Measurements from ENCODE around the gene RAB11FIP3. TPM values are rescaled to one million over a fixed set of nuclear protein-coding genes. Genes with fewer than 3 reads are reported as not detected.

Gene RAB11FIP3
- total and polyA plus RNA-seq, 2 of the 13 experiments (the other 11 are each of a cell fraction or from before 2014, with no cell fraction given): 34.3 to 57.6 TPM

GRCh38 chr16:474420-475122, 49.1 kb downstream of the RAB11FIP3 start (continued):
- TF ChIP-seq, protein P1, sequence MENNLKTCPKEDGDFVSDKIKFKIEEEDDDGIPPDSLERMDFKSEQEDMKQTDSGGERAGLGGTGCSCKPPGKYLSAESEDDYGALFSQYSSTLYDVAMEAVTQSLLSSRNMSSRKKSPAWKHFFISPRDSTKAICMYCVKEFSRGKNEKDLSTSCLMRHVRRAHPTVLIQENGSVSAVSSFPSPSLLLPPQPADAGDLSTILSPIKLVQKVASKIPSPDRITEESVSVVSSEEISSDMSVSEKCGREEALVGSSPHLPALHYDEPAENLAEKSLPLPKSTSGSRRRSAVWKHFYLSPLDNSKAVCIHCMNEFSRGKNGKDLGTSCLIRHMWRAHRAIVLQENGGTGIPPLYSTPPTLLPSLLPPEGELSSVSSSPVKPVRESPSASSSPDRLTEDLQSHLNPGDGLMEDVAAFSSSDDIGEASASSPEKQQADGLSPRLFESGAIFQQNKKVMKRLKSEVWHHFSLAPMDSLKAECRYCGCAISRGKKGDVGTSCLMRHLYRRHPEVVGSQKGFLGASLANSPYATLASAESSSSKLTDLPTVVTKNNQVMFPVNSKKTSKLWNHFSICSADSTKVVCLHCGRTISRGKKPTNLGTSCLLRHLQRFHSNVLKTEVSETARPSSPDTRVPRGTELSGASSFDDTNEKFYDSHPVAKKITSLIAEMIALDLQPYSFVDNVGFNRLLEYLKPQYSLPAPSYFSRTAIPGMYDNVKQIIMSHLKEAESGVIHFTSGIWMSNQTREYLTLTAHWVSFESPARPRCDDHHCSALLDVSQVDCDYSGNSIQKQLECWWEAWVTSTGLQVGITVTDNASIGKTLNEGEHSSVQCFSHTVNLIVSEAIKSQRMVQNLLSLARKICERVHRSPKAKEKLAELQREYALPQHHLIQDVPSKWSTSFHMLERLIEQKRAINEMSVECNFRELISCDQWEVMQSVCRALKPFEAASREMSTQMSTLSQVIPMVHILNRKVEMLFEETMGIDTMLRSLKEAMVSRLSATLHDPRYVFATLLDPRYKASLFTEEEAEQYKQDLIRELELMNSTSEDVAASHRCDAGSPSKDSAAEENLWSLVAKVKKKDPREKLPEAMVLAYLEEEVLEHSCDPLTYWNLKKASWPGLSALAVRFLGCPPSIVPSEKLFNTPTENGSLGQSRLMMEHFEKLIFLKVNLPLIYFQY (CRISPR knock-in tag; IDR thresholded peaks at IDR 0.05; ENCODE audit: borderline replicate concordance): peak; percentile 24; the same call in 1 of the 2 replicates
- TF ChIP-seq ZNF468 (CRISPR knock-in tag; IDR thresholded peaks at IDR 0.05): no peak
- 0 out of 2 replicates have a peak, but pooled peaks have one; percentile 26 for TF ChIP-seq RARA (CRISPR knock-in tag; IDR thresholded peaks at IDR 0.05)
- TF ChIP-seq ZNF644 (CRISPR knock-in tag; IDR thresholded peaks at IDR 0.05; ENCODE audit: low read depth): peak; percentile 66; the same call in 1 of the 2 replicates
- TF ChIP-seq ZNF337 (CRISPR knock-in tag; IDR thresholded peaks at IDR 0.05; ENCODE audit: borderline replicate concordance, low read depth): no peak
- TF ChIP-seq, protein P2, sequence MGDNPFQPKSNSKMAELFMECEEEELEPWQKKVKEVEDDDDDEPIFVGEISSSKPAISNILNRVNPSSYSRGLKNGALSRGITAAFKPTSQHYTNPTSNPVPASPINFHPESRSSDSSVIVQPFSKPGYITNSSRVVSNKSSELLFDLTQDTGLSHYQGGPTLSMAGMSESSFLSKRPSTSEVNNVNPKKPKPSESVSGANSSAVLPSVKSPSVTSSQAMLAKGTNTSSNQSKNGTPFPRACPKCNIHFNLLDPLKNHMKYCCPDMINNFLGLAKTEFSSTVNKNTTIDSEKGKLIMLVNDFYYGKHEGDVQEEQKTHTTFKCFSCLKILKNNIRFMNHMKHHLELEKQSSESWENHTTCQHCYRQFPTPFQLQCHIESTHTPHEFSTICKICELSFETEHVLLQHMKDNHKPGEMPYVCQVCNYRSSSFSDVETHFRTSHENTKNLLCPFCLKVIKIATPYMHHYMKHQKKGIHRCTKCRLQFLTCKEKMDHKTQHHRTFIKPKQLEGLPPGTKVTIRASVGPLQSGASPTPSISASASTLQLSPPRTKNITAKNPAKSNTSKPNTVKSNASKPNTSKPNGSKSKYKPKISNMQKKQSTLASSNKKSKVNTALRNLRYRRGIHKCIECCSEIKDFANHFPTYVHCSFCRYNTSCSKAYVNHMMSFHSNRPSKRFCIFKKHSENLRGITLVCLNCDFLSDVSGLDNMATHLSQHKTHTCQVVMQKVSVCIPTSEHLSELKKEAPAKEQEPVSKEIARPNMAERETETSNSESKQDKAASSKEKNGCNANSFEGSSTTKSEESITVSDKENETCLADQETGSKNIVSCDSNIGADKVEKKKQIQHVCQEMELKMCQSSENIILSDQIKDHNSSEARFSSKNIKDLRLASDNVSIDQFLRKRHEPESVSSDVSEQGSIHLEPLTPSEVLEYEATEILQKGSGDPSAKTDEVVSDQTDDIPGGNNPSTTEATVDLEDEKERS (CRISPR knock-in tag; IDR thresholded peaks at IDR 0.05): peak; percentile 71; the same call in 1 of the 2 replicates
- TF ChIP-seq, protein P3, sequence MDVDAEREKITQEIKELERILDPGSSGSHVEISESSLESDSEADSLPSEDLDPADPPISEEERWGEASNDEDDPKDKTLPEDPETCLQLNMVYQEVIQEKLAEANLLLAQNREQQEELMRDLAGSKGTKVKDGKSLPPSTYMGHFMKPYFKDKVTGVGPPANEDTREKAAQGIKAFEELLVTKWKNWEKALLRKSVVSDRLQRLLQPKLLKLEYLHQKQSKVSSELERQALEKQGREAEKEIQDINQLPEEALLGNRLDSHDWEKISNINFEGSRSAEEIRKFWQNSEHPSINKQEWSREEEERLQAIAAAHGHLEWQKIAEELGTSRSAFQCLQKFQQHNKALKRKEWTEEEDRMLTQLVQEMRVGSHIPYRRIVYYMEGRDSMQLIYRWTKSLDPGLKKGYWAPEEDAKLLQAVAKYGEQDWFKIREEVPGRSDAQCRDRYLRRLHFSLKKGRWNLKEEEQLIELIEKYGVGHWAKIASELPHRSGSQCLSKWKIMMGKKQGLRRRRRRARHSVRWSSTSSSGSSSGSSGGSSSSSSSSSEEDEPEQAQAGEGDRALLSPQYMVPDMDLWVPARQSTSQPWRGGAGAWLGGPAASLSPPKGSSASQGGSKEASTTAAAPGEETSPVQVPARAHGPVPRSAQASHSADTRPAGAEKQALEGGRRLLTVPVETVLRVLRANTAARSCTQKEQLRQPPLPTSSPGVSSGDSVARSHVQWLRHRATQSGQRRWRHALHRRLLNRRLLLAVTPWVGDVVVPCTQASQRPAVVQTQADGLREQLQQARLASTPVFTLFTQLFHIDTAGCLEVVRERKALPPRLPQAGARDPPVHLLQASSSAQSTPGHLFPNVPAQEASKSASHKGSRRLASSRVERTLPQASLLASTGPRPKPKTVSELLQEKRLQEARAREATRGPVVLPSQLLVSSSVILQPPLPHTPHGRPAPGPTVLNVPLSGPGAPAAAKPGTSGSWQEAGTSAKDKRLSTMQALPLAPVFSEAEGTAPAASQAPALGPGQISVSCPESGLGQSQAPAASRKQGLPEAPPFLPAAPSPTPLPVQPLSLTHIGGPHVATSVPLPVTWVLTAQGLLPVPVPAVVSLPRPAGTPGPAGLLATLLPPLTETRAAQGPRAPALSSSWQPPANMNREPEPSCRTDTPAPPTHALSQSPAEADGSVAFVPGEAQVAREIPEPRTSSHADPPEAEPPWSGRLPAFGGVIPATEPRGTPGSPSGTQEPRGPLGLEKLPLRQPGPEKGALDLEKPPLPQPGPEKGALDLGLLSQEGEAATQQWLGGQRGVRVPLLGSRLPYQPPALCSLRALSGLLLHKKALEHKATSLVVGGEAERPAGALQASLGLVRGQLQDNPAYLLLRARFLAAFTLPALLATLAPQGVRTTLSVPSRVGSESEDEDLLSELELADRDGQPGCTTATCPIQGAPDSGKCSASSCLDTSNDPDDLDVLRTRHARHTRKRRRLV (CRISPR knock-in tag; IDR thresholded peaks at IDR 0.05): peak; percentile 72; the same call in 1 of the 2 replicates
- no peak for TF ChIP-seq SRY (CRISPR knock-in tag; IDR thresholded peaks at IDR 0.05)
- no peak for TF ChIP-seq PRMT3 (CRISPR knock-in tag; IDR thresholded peaks at IDR 0.05; ENCODE audit: borderline replicate concordance, low read depth)
- TF ChIP-seq ZNF598 (CRISPR knock-in tag; IDR thresholded peaks at IDR 0.05; ENCODE audit: borderline replicate concordance): no peak
- TF ChIP-seq FOXP1 (IDR thresholded peaks at IDR 0.05): no peak
- TF ChIP-seq FOXP1 (CRISPR knock-in tag; IDR thresholded peaks at IDR 0.05): no peak
- TF ChIP-seq, protein P4, sequence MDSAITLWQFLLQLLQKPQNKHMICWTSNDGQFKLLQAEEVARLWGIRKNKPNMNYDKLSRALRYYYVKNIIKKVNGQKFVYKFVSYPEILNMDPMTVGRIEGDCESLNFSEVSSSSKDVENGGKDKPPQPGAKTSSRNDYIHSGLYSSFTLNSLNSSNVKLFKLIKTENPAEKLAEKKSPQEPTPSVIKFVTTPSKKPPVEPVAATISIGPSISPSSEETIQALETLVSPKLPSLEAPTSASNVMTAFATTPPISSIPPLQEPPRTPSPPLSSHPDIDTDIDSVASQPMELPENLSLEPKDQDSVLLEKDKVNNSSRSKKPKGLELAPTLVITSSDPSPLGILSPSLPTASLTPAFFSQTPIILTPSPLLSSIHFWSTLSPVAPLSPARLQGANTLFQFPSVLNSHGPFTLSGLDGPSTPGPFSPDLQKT (CRISPR knock-in tag; IDR thresholded peaks at IDR 0.05; ENCODE audit: borderline replicate concordance): no peak
- TF ChIP-seq GATAD2A (CRISPR knock-in tag; IDR thresholded peaks at IDR 0.05): peak; percentile 82
- no peak for TF ChIP-seq ZSCAN31 (CRISPR knock-in tag; IDR thresholded peaks at IDR 0.05; ENCODE audit: low read depth)
- no peak for TF ChIP-seq KAT2B (IDR thresholded peaks at IDR 0.05; ENCODE audit: borderline replicate concordance, low read depth, low read length)
- TF ChIP-seq TOPORS (CRISPR knock-in tag; IDR thresholded peaks at IDR 0.05): no peak
